Middle frontal gyrus (tissue), 1 donor: Measurements from ENCODE around the gene CDV3.
"Not testable (repeated sequence)": the region's sequence is repeated elsewhere in the genome, so short reads cannot be mapped to it uniquely, and the experiment has no call there.

Source experiments
- DNase-seq: peaks from one replicate; pipeline ENCODE4 v3.0.0-alpha.2; 2015; ENCODE audit warnings: low spot score; ENCODE audit errors: extremely low spot score

The CDV3 gene

DNA sequence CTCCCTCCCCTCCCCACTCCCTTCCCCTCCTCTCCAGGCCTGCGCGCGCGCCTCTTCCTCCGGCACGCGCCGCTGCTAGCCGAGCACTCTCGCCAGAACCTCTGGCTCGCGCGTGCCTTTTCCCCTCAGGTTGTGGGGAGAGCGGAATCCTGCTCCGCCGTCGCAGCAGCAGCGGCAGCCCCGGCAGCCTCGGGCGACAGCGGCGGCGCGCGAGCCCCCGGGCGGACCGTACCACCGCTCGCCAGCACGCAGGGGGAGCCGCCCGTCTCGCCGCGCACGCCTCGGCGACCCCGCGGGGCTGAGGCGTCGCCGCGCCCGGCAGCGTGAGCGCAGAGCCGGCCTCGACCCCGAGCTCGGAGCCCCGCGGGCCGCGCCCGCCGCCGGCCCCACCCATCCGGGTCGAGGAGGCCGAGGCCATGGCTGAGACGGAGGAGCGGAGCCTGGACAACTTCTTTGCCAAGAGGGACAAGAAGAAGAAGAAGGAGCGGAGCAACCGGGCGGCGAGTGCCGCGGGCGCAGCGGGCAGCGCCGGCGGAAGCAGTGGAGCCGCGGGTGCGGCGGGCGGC lies at the start of gene CDV3:
TSS of gene CDV3 (plus strand) at position 58 of the 566 bp plus-strand sequence. CDS start at position 417, 359 bp downstream.
- no peak for DNase-seq

DNA sequence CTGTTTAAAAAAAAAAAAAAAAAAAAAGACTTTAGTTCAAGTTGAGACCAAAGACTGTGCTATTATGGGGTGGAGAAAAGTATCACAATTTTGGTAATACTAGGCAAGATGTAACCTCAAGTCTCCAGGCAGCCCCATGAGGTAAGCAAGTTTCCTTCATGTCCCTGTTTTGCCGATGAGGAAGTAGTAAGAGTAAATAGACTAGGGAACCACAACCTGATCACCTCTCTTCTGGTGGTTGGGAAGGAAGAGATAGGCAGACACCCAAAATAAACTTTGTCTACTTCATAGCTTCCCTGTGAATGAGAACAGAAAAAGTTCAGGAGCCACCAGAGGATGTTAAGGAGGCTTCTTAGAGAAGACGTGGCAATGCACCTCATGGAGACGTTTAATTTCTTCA lies 49.7 kb upstream of the CDV3 start:
- not testable (repeated sequence) for DNase-seq

DNA sequence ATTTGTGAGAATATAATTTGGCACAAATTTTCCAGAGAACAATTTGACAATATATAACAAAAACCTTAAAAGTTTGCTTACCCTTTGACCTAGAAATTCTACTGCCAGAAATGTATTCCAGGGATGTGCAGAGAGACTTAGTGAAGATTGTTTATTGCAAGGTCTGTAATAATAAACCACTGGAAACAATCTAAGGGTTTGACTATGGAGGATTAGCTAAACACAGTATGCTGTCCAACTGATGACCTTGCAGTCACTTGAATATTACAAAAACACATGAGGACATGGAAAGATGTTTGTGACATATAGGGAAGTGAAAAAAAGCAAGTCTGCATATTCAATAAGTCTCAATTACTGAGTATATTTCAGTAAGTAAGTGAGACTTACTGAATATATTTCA lies 48.1 kb upstream of the CDV3 start:
- no peak for DNase-seq

DNA sequence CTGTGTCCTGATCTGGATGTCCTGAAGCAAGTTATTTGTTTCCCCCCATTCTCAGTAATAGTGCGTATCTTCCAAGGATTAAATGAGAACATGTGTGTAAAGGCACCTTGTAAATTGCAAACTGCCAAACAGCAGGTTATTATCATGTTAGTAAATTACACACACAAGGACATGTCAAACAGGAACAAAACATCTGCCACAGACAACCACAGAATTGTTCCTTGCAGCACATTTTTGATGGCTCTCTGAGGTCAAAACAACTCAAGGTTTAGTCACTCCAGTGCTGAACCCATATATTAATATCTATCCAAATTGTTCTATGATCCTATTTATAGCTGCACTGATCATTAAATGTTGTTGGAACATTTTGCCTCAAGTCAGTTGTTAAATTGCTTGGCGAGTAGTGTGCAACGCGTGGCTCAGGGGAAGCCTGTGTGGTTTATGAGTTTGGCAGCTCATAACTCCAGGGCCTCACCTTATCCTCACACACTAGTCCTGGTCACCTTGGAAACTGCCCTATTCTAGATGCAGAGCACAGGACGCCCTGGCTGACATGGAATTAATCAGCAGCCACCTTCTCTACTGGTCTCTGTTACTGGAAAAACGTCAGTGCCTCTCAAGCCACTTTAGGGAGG lies 46.3 kb upstream of the CDV3 start:
- no peak for DNase-seq

GRCh38 chr3:133529809-133530208 lies 43.7 kb upstream of the CDV3 start:
- no peak for DNase-seq

DNA sequence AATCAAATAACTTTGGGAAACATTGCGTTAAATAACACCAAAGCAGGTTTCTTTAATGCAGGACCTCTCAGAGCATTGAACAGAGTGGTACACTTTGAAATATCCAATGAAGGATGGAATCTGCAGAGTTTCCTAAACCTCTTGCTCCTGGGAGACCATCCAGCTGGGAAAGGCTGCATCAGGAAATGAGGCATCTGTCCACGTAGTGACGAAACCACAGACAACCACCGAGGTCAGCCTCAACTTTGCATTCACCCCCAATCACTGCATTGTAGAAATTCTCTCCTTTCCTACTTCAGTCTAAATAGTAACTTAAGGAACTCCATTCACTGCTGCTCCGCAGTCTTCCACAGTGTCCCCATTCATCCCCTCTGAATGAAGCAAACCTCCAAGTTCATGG lies 41.5 kb upstream of the CDV3 start:
- no peak for DNase-seq

DNA sequence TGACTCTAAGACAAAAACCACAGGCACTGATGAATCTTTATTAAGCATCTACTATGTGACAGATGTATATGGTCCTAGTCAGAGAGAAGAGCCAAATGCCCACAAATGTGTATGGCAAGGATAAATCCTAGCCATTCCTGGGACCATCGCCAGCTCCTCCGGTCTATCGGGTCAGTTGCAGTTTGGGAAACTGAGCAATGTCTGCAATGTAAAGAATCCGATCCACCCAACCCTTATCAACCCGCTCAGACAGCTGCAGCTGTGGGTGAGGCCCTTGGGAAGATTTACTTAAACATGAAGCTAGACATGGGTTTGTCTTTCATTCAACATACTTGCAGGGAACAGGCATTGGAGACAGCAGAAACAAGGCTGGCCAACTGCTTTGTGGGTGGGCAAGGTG lies 40.5 kb upstream of the CDV3 start:
- DNase-seq = no peak

DNA sequence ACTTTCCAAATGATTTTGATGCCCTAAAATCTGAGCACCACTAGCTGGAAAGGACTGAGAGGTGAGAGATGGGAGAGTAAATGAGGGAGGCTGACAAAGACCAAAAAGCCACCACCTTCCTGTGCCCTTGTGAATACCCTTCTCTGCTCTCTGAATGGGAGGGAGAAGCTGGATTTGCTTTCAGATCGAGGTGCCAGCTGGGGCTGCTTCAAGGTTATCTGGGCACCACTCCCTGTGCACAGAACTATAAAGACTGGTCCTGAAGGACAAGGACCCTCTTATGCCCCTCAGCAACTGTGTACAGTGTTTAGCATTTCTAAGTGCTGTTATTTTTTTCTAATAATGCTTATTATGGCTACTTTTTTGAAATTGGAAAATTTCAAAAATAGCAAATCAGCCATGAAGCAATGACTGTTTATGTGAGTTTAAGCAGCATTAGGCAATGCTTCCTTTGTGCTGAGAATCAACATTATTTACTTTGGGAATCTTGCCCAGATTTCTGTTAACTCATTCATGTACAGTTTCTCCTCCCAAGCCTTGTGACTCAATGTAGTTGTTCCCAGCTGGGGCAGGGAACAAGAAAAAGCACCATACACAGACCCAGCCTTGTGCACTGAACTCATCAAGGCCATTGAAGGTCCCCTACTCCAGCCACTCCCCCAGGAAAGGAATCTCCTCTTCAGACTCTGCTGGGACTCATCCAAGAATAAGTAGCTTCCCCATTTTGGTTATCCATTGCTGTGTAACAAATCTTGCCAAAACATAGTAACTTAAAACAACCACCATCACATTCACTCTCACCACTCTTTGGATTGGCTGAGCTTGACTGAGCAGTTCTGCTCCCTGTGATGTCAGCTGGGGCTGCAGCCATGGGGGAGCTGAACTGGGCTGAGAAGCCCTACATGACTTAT lies 37.3 kb upstream of the CDV3 start:
- no peak for DNase-seq

DNA sequence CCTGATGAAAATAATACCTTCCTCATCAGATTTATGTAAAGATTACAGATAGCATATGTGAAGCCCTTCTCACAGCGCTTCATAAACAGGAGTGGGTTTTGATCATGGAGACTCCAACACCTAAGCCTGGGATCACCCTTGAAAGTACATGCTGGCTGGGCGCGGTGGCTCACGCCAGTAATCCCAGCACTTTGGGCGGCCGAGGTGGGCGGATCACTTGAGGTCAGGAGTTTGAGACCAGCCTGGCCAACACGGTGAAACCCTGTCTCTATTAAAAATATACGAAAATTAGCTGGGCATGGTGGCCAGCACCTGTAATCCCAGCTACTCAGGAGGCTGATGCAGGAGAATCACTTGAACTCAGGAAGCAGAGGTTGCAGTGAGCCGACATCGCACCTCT lies 36.4 kb upstream of the CDV3 start:
- DNase-seq = not testable (repeated sequence)

- no peak for DNase-seq
Observed at GRCh38 chr3:133538154-133538553, 35.3 kb upstream of the CDV3 start.

- DNase-seq = no peak
Observed at GRCh38 chr3:133540896-133541674, 32.4 kb upstream of the CDV3 start.

- no peak for DNase-seq
Observed at GRCh38 chr3:133542871-133543270, 30.6 kb upstream of the CDV3 start.

- DNase-seq = not testable (repeated sequence)
Observed at GRCh38 chr3:133544983-133545382, 28.5 kb upstream of the CDV3 start.

- no peak for DNase-seq
Observed at GRCh38 chr3:133547432-133548041, 25.9 kb upstream of the CDV3 start.

- no peak for DNase-seq
Observed at GRCh38 chr3:133548090-133548489, 25.4 kb upstream of the CDV3 start.

DNA sequence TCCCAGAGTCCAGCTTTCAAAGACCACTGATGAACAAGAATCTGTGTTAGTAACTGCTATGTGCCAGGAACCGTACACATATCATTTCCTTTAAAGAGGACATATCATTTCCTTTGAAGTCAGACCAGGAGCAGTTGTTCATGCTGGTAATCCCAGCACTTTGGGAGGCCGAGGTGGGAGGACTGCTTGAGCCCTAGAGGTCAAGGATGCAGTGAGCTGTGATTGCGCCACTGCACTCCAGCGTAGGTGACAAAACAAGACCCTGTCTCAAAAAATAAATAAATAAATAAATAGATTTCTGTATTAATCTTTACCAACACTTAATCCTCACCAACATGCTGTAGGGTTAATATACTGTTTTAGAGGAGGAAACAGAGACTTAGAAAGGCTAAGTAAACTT lies 23.9 kb upstream of the CDV3 start:
- no peak for DNase-seq

- DNase-seq = not testable (repeated sequence)
Observed at GRCh38 chr3:133551589-133551988, 21.9 kb upstream of the CDV3 start.

DNA sequence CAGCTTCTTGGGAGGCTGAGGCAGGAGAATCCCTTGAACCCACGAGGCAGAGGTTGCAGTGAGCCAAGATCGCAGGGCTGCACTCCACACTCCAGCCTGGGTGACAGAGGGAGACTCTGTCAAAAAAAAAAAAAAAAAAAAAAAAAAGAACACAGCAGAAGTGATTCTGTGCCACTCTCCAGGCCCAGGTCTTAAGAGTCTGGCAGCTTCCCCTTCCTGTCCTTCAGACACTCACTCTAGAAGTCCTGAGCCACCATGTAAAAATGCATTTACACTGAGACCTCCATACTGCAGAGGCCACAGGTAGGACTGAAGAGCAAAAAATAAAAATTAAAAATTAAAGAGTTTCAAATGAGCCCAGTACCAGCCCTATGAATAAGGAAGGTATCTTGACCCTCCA lies 11.8 kb upstream of the CDV3 start:
- DNase-seq = no peak

- DNase-seq = no peak
Observed at GRCh38 chr3:133562376-133562775, 11.1 kb upstream of the CDV3 start.

- no peak for DNase-seq
Observed at GRCh38 chr3:133563186-133563591, 10.3 kb upstream of the CDV3 start.

- DNase-seq = no peak
Observed at GRCh38 chr3:133563816-133564215, 9.7 kb upstream of the CDV3 start.
